HG03039 (cell line): Measurements from ENCODE around the gene RBP3.

Source experiments
- ATAC-seq: cut with Tn5 transposase; IDR thresholded peaks from one replicate; pipeline ENCODE4 v1.9.1; 2021; ENCODE audit warnings: mild to moderate bottlenecking, moderate library complexity; ENCODE audit not compliant: unreplicated experiment

RBP3 gene

DNA sequence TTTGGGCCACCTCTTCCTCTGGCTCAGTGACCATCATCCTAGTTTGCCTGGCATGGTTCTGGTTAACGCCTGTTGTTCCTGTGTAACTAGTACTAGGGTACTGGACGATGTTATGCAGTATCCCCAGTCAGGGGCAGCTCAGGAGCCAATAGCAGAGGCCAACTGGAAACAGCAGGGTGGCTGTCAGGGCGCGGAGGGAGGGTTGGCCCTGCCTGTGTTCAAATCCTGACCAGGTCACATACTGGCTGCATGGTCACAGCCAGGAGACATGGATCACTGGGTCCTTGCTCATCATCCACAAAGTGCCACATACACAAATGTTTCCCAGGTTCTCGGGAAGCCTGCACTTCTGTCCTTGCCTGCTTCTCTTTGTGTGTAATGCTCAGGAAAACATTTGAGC is 12.3 kb upstream of the RBP3 start:
- no peak for ATAC-seq

DNA sequence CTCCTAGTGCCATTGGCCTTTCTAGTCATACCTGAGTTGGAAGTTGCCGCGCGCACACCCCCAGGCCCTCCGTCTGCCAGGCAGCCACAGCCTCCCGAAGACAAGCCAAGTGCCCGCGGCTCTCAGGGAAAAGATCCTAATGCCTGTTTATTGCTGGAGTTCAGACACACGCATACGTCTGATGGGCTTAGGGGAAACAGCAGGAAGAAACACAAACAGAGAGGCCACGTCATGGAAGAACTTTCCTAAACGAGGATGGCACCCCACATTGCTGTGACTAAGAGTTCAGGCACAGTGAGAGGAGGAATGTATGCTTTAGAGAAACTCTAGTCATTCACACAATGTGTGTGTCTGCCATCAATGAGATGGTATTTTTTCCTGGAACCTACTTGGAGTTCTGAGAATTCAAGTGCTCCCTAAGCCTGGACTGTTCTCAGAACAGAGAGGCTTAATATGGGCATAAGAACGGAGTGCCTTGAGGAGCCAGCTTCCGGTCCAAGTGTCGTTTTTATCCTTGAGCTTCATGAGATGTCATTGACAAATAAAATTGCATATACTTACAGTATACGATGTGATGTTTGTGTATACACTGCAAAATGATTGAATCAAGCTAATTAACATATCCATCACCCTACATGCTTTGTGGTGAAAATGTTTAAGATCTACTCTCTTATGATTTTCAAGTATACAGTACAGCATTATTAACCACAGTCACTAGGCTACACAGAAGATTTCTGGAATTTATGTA is 11.6 kb upstream of the RBP3 start:
- ATAC-seq, result no peak

DNA sequence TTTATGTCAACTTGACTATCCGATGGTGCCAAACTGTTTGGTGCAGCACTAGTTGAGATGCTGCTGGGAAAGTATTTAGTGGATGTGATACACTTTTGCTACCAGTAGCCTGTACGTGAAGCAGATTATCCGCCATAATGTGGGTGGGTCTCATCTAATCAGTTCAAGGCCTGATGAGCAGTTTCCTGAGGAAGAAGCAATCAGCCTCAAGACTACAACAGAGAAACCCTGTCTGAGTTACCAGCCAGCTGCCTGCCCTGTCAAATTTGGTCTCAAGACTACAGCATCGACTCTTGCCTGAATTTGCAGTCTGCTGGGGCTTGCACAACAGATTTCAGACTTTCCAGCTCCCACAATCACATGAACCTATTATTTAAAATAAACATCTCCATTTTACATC is 10.9 kb upstream of the RBP3 start:
- no peak for ATAC-seq

DNA sequence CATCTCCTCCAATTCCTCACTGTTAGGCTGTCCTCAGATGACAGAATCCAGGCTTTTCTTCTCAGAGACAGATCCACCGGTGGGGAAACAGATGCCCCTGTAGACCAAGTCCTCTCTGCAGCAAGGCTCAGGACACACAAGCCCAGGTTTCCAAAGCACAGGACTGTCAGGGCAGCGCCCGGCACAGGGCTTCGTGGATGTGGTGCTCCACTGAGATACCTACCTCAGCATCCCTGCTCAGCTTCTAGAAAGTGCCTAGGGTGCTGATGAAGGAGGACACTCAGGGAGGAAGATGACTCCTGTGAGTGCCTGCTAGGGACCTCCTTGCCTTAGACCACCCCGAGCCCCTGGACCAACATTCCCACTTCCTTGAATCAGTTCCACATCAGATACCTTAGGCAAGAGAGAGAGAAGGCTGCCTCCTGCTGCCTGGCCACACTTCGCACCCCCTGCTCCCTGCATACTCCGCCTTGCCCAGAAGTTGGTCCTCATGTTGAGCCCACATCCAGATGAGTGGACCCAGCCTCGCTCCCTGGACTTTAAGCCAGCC is 8.9 kb upstream of the RBP3 start:
- no peak for ATAC-seq

DNA sequence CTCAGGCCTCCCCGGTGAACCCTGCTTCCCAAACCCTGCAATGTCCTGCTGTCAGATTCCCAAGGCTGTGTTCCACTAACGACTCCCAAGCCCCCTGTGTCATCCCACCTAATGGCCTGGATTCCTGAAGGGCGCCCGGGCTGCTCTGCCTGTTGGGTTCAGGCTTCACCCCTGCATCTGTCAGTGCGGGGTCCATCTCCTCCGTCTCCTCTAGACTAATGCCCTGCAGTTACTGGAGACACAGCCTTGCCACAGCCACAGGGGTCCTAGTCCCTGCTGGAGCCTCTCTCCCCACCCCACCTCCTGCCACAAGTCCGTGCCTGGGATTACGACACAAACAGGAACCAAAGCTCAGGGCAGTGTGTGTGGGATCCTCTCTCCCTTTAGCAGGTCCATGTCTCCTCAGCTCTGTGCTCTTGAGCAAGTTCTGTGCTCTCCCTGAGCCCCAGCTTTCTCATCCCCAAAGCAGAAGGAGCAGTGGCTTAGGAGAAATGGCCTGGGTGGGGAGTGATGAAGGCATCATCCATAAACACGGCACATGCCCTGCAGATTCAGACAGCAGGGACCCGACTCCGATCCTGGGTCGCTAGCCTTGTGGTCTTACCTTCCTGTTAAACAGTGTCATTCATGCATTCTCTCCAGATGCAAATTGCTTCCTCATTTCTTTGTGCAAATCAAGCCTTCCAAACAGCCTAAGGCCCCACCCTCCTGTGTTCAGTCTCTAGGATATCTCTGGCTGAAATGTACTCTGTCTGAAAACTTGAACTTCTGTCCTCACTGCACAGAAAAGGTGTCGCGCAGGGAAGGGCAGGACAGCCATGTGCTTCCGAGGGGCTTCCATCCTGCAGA is 8.2 kb upstream of the RBP3 start:
- no peak for ATAC-seq

DNA sequence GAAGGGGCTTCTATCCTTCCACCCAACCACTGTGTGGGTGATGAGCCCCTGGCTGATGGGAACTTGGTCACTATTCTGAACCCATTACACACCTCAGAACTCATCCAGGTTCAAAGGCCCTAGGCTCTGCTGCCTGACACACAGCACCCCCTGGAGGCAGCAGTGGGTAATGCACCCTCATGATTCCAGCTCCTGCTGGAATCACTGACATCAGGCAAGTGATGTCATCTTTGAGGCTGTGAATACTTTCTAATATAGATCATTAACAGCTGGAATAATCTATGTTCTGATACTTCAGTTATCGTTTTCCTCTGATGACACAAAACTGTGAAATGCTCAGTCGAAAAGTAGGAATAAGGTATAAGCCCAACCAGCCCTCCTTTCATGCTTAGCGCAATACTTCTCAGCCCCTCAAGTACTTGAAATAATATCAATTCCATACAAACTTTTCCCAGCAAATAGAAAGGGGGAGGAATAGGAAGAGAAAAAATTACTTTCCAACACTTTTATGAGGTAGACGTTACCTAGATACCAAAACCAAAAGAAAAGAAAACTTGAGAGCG is 7.5 kb upstream of the RBP3 start:
- no peak for ATAC-seq

DNA sequence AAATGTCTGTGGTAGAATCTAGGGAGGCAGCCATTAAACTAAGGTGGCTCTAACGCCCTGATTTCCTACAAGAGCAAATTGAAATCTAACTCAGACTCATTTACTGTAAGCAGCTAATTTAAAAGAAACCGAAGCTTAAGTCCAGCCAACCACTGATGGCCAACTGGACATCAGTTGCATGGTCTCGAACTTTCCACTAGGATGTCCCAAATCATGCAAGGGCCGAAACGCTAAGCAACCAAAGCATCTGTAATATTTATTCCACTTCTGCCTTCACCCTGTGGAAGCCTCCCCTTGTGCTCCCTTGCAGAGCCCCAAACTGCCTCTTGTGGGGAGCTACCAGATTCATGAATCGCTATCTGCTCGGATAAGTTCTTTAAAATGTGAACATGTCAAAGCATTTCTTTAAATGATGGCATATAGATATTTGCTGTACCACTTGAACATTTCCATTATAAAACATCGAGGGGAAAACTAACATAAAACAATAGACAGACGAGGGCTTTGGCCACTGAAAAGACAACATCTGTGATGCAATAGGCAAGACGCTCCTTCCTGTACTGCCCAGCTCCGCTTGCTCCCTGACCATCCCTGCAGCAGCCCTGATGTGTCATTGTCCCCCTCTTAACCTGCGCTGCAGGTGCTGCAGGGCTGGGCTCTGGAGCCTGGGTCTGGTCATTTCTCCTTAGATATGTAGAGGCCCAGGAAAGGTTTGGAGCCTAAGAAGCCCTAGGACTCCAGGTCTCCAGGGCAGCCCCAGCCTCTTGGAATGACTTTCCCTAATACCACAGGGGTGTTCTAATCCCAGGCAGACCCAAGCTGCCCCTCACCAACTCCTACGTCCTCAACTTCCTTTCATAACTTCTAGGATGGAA is 2.9 kb upstream of the RBP3 start:
- no peak for ATAC-seq

DNA sequence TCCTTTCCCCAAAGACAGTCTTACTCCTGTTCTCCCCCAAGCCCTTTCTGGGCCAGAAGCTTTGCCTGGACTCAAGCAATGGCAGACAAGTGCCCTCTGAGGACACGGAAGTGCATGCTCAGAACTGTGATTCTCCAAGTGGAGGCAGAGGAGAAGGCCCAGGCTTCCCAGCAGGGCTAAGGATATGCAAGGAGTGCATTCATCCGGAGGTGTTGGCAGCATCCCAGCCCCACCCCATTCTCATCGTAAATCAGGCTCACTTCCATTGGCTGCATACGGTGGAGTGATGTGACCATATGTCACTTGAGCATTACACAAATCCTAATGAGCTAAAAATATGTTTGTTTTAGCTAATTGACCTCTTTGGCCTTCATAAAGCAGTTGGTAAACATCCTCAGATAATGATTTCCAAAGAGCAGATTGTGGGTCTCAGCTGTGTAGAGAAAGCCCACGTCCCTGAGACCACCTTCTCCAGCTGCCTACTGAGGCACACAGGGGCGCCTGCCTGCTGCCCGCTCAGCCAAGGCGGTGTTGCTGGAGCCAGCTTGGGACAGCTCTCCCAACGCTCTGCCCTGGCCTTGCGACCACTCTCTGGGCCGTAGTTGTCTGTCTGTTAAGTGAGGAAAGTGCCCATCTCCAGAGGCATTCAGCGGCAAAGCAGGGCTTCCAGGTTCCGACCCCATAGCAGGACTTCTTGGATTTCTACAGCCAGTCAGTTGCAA is 1.4 kb upstream of the RBP3 start:
- ATAC-seq, result no peak

DNA sequence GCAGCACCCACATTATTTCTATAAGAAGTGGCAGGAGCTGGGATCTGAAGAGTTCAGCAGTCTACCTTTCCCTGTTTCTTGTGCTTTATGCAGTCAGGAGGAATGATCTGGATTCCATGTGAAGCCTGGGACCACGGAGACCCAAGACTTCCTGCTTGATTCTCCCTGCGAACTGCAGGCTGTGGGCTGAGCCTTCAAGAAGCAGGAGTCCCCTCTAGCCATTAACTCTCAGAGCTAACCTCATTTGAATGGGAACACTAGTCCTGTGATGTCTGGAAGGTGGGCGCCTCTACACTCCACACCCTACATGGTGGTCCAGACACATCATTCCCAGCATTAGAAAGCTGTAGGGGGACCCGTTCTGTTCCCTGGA is 874 bp upstream of the RBP3 start:
- ATAC-seq, result no peak

DNA sequence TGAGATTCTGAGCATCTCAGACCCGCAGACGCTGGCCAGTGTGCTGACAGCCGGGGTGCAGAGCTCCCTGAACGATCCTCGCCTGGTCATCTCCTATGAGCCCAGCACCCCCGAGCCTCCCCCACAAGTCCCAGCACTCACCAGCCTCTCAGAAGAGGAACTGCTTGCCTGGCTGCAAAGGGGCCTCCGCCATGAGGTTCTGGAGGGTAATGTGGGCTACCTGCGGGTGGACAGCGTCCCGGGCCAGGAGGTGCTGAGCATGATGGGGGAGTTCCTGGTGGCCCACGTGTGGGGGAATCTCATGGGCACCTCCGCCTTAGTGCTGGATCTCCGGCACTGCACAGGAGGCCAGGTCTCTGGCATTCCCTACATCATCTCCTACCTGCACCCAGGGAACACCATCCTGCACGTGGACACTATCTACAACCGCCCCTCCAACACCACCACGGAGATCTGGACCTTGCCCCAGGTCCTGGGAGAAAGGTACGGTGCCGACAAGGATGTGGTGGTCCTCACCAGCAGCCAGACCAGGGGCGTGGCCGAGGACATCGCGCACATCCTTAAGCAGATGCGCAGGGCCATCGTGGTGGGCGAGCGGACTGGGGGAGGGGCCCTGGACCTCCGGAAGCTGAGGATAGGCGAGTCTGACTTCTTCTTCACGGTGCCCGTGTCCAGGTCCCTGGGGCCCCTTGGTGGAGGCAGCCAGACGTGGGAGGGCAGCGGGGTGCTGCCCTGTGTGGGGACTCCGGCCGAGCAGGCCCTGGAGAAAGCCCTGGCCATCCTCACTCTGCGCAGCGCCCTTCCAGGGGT is 703 bp downstream of the RBP3 start:
- no peak for ATAC-seq

DNA sequence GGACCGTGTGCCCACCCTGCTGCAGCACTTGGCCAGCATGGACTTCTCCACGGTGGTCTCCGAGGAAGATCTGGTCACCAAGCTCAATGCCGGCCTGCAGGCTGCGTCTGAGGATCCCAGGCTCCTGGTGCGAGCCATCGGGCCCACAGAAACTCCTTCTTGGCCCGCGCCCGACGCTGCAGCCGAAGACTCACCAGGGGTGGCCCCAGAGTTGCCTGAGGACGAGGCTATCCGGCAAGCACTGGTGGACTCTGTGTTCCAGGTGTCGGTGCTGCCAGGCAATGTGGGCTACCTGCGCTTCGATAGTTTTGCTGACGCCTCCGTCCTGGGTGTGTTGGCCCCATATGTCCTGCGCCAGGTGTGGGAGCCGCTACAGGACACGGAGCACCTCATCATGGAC is 1.4 kb downstream of the RBP3 start:
- no peak for ATAC-seq

DNA sequence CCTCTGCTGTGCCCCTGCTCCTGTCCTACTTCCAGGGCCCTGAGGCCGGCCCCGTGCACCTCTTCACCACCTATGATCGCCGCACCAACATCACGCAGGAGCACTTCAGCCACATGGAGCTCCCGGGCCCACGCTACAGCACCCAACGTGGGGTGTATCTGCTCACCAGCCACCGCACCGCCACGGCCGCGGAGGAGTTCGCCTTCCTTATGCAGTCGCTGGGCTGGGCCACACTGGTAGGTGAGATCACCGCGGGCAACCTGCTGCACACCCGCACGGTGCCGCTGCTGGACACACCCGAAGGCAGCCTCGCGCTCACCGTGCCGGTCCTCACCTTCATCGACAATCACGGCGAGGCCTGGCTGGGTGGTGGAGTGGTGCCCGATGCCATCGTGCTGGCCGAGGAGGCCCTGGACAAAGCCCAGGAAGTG is 1.8 kb downstream of the RBP3 start:
- ATAC-seq, result no peak

DNA sequence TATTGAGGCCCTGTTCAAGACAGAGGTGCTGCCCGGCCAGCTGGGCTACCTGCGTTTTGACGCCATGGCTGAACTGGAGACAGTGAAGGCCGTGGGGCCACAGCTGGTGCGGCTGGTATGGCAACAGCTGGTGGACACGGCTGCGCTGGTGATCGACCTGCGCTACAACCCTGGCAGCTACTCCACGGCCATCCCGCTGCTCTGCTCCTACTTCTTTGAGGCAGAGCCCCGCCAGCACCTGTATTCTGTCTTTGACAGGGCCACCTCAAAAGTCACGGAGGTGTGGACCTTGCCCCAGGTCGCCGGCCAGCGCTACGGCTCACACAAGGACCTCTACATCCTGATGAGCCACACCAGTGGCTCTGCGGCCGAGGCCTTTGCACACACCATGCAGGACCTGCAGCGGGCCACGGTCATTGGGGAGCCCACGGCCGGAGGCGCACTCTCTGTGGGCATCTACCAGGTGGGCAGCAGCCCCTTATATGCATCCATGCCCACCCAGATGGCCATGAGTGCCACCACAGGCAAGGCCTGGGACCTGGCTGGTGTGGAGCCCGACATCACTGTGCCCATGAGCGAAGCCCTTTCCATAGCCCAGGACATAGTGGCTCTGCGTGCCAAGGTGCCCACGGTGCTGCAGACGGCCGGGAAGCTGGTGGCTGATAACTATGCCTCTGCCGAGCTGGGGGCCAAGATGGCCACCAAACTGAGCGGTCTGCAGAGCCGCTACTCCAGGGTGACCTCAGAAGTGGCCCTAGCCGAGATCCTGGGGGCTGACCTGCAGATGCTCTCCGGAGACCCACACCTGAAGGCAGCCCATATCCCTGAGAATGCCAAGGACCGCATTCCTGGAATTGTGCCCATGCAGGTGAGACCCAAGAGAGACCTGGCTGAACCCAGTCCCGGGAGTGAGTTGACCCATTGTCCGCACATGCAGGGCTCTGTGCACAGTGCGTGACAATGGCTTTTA is 2.8 kb downstream of the RBP3 start:
- no peak for ATAC-seq

DNA sequence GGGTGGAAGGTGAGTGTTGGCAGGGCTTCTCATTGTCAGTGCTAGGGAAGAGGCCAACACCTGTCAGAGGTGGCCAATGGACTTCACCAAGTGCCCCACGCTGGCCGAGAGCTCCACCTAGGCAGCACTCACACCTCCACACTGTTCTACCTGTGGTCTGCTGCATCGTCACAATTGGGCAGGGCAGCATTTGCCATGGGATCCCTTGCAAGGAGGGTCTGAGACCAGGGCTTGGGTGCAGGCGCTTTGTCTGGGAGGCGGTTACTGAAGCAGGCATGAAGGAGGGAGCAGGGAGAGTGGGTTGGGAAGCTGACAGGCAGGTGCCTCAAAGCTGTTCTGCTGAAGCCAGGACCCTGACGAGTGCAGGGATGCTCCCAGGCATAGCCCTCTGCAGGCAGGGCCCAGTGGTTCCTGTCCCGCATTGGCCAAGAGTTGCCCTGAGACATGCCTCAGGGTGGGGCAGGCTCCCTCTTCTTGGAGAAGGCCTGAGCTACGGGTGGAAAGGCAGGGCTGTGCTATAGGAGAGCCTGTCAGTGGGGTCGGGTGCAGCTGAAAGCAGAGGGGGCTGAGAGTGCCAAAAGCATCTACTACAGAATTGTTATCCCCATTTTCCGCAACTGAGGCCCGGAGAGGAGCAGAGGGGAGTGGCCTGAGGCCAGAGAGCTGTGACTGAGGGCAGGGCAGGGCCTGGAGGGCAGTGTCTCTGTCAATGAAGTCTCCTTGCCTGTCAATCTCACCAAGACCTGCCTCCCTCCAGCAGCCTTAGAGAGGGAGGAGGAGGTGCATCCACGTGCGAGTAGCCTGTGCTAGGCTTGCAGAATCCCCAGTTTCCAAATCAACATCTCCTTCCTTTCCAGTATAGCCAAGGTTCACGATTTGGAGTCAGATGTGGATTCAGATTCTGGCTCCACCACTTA is 4.0 kb downstream of the RBP3 start:
- ATAC-seq, result no peak

DNA sequence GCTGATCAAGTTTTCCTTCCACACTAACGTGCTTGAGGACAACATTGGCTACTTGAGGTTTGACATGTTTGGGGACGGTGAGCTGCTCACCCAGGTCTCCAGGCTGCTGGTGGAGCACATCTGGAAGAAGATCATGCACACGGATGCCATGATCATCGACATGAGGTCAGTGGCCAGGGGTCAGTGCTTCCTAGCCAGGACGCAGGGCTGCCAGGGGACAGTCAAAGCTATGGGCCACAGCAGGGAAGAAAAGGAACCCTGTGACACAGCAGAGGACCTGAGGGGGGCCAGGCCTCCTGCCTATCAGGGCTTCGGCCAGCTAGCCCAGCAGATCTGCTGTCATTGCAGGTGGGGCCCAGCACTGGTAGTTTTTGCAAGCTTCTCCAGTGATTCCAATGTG is 5.2 kb downstream of the RBP3 start:
- no peak for ATAC-seq

DNA sequence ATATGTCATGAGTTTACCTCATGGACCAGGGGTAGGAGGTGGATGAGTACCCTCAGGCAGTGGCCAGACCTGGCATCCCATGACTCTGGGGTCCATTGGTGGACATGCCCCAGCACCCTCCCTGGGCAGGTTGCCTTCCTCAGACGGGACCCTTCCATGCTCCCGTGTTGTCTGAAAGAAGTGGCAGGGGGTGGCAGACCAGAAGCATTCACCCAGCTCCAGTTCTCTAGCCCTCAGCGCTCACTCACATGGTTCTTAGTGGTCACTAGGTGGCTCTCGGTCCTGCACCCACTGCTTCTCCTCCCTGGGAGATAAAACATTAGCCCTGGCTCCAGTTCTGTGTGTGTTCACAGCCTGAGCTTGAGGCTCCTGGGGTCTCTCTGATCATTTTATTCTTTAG is 6.0 kb downstream of the RBP3 start:
- ATAC-seq, result no peak

DNA sequence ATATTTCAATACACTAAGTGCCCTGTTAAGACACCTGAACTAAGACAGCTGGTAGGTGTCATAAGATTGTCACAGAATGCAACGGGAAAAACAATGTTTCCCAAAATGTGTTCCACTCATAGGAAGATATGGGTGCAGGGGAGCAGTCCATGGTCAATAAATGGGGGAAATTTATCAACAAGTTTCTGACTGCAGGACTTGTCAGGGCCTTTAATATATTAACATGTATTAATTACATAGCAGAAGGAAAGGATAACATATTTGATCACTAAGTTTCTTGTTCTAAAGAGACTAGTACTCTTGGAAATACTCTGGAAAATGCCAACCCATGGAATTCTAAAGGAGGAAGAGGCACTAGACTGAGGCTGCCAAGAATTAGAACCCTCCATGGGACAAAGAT is 6.7 kb downstream of the RBP3 start:
- no peak for ATAC-seq
